CD14-positive monocyte (primary cell): ENCODE data around the gene SLC9A9. TPM values are rescaled to one million over a fixed set of nuclear protein-coding genes. Genes with fewer than 3 reads are reported as not detected.

ENCODE experiments used
- DNase-seq, 3 donors: peaks; one replicate each; pipeline ENCODE4 v3.0.0-alpha.2; 2011 to 2022
- H2AFZ ChIP-seq: 2 replicates; pipeline ENCODE4 v1.6.0; 2012; ENCODE audit warnings: mild to moderate bottlenecking, low read depth, low read length, inconsistent platforms; ENCODE audit not compliant: insufficient read depth, poor library complexity, severe bottlenecking
- H3K27ac ChIP-seq, 2 donors: 1 replicate in 1 of 2; 2 replicates in 1 of 2; pipeline ENCODE4 v1.5.1; 2012 to 2013; ENCODE audit warnings: low read length in 2 of 2, control low read depth in 1 of 2, inconsistent platforms in 1 of 2, low read depth in 1 of 2, mild to moderate bottlenecking in 1 of 2
- H3K27me3 ChIP-seq, 2 donors: one replicate each; pipeline versions ENCODE4 v1.6.0 to v1.6.1; 2011 to 2013; ENCODE audit warnings: low read length in 2 of 2; ENCODE audit not compliant: control insufficient read depth in 2 of 2, insufficient read depth in 2 of 2
- H3K36me3 ChIP-seq, 2 donors: replicated peaks in 1 of 2; 1 replicate in 1 of 2; 2 replicates in 1 of 2; pipeline versions ENCODE4 v1.5.1 to v1.6.1; 2012 to 2013; ENCODE audit warnings: low read length in 2 of 2, control low read depth in 1 of 2, inconsistent platforms in 1 of 2, mild to moderate bottlenecking in 1 of 2; ENCODE audit not compliant: insufficient read depth in 2 of 2, control insufficient read depth in 1 of 2
- H3K4me1 ChIP-seq, 2 donors: 1 replicate in 1 of 2; 2 replicates in 1 of 2; pipeline versions ENCODE4 v1.5.1 to v1.6.1; 2012 to 2013; ENCODE audit warnings: low read length in 2 of 2, control low read depth in 1 of 2, inconsistent platforms in 1 of 2, mild to moderate bottlenecking in 1 of 2, moderate library complexity in 1 of 2; ENCODE audit not compliant: insufficient read depth in 2 of 2, control insufficient read depth in 1 of 2
- H3K4me2 ChIP-seq: replicated peaks from 2 replicates; pipeline ENCODE3; 2012; ENCODE audit warnings: low read length, moderate library complexity, mild to moderate bottlenecking; ENCODE audit not compliant: poor library complexity, severe bottlenecking; ENCODE audit errors: extremely low read depth
- H3K4me3 ChIP-seq, 3 experiments: fragments of 200-600 bp in 1 of 3; sonication (generic) in 1 of 3; replicated peaks in 1 of 3; 1 replicate in 2 of 3; 2 replicates in 1 of 3; pipeline ENCODE4 v1.5.1; 2011 to 2013; ENCODE audit warnings: low read length in 3 of 3, mild to moderate bottlenecking in 3 of 3, control low read depth in 2 of 3, low read depth in 2 of 3, inconsistent platforms in 1 of 3, moderate library complexity in 1 of 3
- H3K79me2 ChIP-seq: 2 replicates; pipeline ENCODE4 v1.6.0; 2012; ENCODE audit warnings: mild to moderate bottlenecking, control low read depth, inconsistent platforms, low read length, moderate library complexity; ENCODE audit not compliant: insufficient read depth
- H3K9ac ChIP-seq: 2 replicates; pipeline ENCODE4 v1.6.0; 2017; ENCODE audit warnings: low read length, mild to moderate bottlenecking; ENCODE audit not compliant: insufficient read depth, poor library complexity, severe bottlenecking
- H3K9me3 ChIP-seq, 2 donors: replicated peaks in 1 of 2; 1 replicate in 1 of 2; 2 replicates in 1 of 2; pipeline versions ENCODE4 v1.5.1 to v1.6.1; 2012 to 2013; ENCODE audit warnings: low read length in 2 of 2, control low read depth in 1 of 2; ENCODE audit not compliant: control insufficient read depth in 1 of 2, insufficient read depth in 1 of 2
- H4K20me1 ChIP-seq: 2 replicates; pipeline ENCODE4 v1.6.0; 2012; ENCODE audit warnings: mild to moderate bottlenecking, low read length, control low read depth, moderate library complexity; ENCODE audit not compliant: insufficient read depth
- H3K27ac Mint-ChIP-seq, 7 donors: one replicate each; pipeline ENCODE4 v1.8.0; 2020; ENCODE audit warnings: mild to moderate bottlenecking in 7 of 7, mixed read lengths in 7 of 7, moderate library complexity in 6 of 7, inconsistent platforms in 2 of 7
- H3K27me3 Mint-ChIP-seq, 3 donors: one replicate each; pipeline ENCODE4 v1.8.0; 2021 to 2022; ENCODE audit warnings: low read depth in 3 of 3, mild to moderate bottlenecking in 3 of 3, mixed read lengths in 3 of 3, moderate library complexity in 3 of 3, inconsistent platforms in 1 of 3
- H3K36me3 Mint-ChIP-seq, 2 donors: one replicate each; pipeline ENCODE4 v1.8.0; 2020; ENCODE audit warnings: mixed read lengths in 2 of 2, inconsistent platforms in 1 of 2, mild to moderate bottlenecking in 1 of 2
- H3K4me1 Mint-ChIP-seq: one replicate; pipeline ENCODE4 v1.8.0; 2020; ENCODE audit warnings: mild to moderate bottlenecking, mixed read lengths
- H3K4me3 Mint-ChIP-seq, 2 donors: one replicate each; pipeline ENCODE4 v1.8.0; 2020; ENCODE audit warnings: mild to moderate bottlenecking in 2 of 2, mixed read lengths in 2 of 2, moderate library complexity in 1 of 2
- H3K9me3 Mint-ChIP-seq, 7 donors: one replicate each; pipeline ENCODE4 v1.8.0; 2020 to 2022; ENCODE audit warnings: mixed read lengths in 7 of 7, mild to moderate bottlenecking in 6 of 7, moderate library complexity in 6 of 7, inconsistent platforms in 2 of 7
- WGBS: methylation state at CpG from one replicate; pipeline ENCODE4 v1.1.5; 2013; ENCODE audit warnings: missing lambda C conversion rate; ENCODE audit not compliant: insufficient coverage; 5-methylcytosine and 5-hydroxymethylcytosine counted together
- intact Hi-C, 2 donors: fragments of 100-400 bp; cut with micrococcal nuclease; formaldehyde crosslinking; loops; one replicate each; pipeline versions ENCODE4 v1.15.0 to v1.15.1; 2023
- polyA plus RNA-seq, 3 donors: library from polyadenylated mRNA; depleted of rRNA in 1 of 3; unstranded in 2 of 3; stranded (reverse) in 1 of 3; fragments of 300-500 nt in 2 of 3; fragments of >200 nt in 1 of 3; fragmentation: Illumina TruSeq in 2 of 3; gene quantifications; 1 replicate in 2 of 3; 2 replicates in 1 of 3; pipeline ENCODE4 v1.2.3, GENCODE V29; 2012 to 2021
- TF ChIP-seq, protein P1 (sequence below): fragments of 200-600 bp; IDR thresholded peaks from one replicate; pipeline ENCODE4 v1.8.0; 2022; ENCODE audit warnings: antibody characterized with exemption, mild to moderate bottlenecking

Gene SLC9A9
- polyA plus RNA-seq, 3 donors: 14.1 to 32.8 (median 27.0) TPM

- H3K9me3 Mint-ChIP-seq: peaks cover 0 to 7% (median 3%) of the 10 kb centered on the region in 7 donors
- H3K36me3 Mint-ChIP-seq: peaks cover 5 to 7% of the 10 kb centered on the region in 2 donors
- no peaks in the 10 kb centered on the region for H3K9me3 ChIP-seq
- TF ChIP-seq, protein P1, sequence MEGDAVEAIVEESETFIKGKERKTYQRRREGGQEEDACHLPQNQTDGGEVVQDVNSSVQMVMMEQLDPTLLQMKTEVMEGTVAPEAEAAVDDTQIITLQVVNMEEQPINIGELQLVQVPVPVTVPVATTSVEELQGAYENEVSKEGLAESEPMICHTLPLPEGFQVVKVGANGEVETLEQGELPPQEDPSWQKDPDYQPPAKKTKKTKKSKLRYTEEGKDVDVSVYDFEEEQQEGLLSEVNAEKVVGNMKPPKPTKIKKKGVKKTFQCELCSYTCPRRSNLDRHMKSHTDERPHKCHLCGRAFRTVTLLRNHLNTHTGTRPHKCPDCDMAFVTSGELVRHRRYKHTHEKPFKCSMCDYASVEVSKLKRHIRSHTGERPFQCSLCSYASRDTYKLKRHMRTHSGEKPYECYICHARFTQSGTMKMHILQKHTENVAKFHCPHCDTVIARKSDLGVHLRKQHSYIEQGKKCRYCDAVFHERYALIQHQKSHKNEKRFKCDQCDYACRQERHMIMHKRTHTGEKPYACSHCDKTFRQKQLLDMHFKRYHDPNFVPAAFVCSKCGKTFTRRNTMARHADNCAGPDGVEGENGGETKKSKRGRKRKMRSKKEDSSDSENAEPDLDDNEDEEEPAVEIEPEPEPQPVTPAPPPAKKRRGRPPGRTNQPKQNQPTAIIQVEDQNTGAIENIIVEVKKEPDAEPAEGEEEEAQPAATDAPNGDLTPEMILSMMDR: no peak
- no peaks in the 10 kb centered on the region for H3K79me2 ChIP-seq
- no peak overlapping the region for H3K4me2 ChIP-seq
- no peak for DNase-seq
- no peak overlapping the region for H3K4me3 Mint-ChIP-seq
- no peak overlapping the region for H3K9ac ChIP-seq
- H3K27me3 ChIP-seq: no peaks in the 10 kb centered on the region
- H2AFZ ChIP-seq: no peak overlapping the region
- peaks cover 0 to 1% (median 0%) of the 10 kb centered on the region in 3 donors for H3K27me3 Mint-ChIP-seq
- intact Hi-C loops: no loop called here
- no peak overlapping the region for H3K27ac ChIP-seq
- peaks cover 2 to 3% of the 10 kb centered on the region in 2 donors for H3K4me1 ChIP-seq
- H3K36me3 ChIP-seq: no peaks in the 10 kb centered on the region
- WGBS: 82% methylated on average over 3 of the region's 5 CpGs
- no peaks in the 10 kb centered on the region for H4K20me1 ChIP-seq
- no peak overlapping the region for H3K4me3 ChIP-seq
- H3K27ac Mint-ChIP-seq: peak overlapping the region in 1 of 7 donors; percentile 23
- H3K4me1 Mint-ChIP-seq: peaks cover 19% of the 10 kb centered on the region
These were observed 179.1 kb downstream of the SLC9A9 start for GRCh38 chr3:143668924-143669790.

DNA sequence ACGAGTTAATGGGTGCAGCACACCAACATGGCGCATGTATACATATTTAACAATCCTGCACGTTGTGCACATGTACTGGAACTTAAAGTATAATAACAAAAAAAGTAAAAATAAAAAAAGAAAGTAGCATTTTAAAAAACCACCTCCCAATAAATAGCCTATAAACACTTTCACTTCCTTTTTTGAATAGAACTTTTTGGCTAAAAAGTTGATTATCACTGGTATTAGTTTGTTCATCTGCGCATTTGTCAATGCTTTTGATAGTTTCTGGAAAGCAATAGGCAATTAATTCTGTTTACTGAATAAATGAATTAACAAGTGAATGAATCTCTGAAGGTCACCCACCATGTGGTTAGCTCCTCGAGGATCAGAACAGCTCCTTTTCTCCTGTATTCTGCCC lies 179.9 kb downstream of the SLC9A9 start:
- no peak overlapping the region for H3K4me2 ChIP-seq
- H3K4me1 ChIP-seq: no peaks in the 10 kb centered on the region
- H3K4me1 Mint-ChIP-seq: peaks cover 16% of the 10 kb centered on the region
- H3K27ac Mint-ChIP-seq: no peak overlapping the region
- no peaks in the 10 kb centered on the region for H4K20me1 ChIP-seq
- no peaks in the 10 kb centered on the region for H3K27me3 ChIP-seq
- no peak overlapping the region for H3K9ac ChIP-seq
- H3K4me3 ChIP-seq: no peak overlapping the region
- H3K27me3 Mint-ChIP-seq: peaks cover 0 to 1% (median 0%) of the 10 kb centered on the region in 3 donors
- H3K36me3 ChIP-seq: no peaks in the 10 kb centered on the region
- no peak overlapping the region for H3K27ac ChIP-seq
- H3K36me3 Mint-ChIP-seq: peaks cover 7 to 9% of the 10 kb centered on the region in 2 donors
- no peak for DNase-seq
- no peak overlapping the region for H3K4me3 Mint-ChIP-seq
- intact Hi-C loops: no loop called here
- peaks cover 3 to 13% (median 7%) of the 10 kb centered on the region in 7 donors for H3K9me3 Mint-ChIP-seq
- no peak overlapping the region for H2AFZ ChIP-seq
- no peaks in the 10 kb centered on the region for H3K79me2 ChIP-seq
- WGBS: 50% methylated on average over 1 of the region's 5 CpGs
- TF ChIP-seq, protein P1: no peak
- no peaks in the 10 kb centered on the region for H3K9me3 ChIP-seq
